Esophagus muscularis mucosa (tissue), 4 donors: Measurements from ENCODE around the gene MTNR1A.

Experiments
- EP300 ChIP-seq: sonication (generic); formaldehyde crosslinking; IDR thresholded peaks from one replicate; pipeline ENCODE4 v1.6.1; 2017; ENCODE audit warnings: antibody characterized with exemption
- POLR2A ChIP-seq: fragments of 450-650 bp; IDR thresholded peaks from one replicate; pipeline ENCODE4 v1.6.1; 2017; ENCODE audit warnings: antibody characterized with exemption, moderate library complexity, mild to moderate bottlenecking, low read depth
- POLR2AphosphoS5 ChIP-seq, 2 donors: sonication (generic); formaldehyde crosslinking; IDR thresholded peaks; one replicate each; pipeline ENCODE4 v1.6.1; 2017; ENCODE audit warnings: antibody characterized with exemption in 2 of 2
- TF ChIP-seq, protein P1 (sequence below), 3 experiments: fragments of 200-600 bp in 2 of 3; fragments of 450-650 bp in 1 of 3; sonication (generic) in 2 of 3; IDR thresholded peaks; one replicate each; pipeline ENCODE4 v1.5.1; 2017 to 2019; ENCODE audit warnings: antibody characterized with exemption in 3 of 3, mild to moderate bottlenecking in 2 of 3, moderate library complexity in 1 of 3

DNA sequence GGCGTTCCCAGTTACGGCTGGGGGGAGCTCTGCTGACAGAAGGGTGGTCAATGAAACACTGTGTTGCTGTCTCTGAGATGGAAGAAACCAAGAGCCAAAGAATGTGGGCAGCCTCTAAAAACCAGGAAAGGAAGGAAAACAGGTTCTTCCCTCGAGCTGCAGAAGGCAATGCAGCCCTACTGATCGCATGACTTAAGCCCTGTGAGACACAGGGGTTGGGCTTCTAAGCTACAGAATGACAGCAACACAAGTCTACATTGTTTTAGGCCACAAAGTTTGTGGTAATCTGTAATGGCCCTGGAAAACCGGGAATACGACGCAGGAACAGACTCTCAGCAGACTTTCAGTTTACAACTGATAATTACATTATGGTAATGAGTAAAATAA lies 38.2 kb upstream of the MTNR1A start:
- TF ChIP-seq, protein P1, sequence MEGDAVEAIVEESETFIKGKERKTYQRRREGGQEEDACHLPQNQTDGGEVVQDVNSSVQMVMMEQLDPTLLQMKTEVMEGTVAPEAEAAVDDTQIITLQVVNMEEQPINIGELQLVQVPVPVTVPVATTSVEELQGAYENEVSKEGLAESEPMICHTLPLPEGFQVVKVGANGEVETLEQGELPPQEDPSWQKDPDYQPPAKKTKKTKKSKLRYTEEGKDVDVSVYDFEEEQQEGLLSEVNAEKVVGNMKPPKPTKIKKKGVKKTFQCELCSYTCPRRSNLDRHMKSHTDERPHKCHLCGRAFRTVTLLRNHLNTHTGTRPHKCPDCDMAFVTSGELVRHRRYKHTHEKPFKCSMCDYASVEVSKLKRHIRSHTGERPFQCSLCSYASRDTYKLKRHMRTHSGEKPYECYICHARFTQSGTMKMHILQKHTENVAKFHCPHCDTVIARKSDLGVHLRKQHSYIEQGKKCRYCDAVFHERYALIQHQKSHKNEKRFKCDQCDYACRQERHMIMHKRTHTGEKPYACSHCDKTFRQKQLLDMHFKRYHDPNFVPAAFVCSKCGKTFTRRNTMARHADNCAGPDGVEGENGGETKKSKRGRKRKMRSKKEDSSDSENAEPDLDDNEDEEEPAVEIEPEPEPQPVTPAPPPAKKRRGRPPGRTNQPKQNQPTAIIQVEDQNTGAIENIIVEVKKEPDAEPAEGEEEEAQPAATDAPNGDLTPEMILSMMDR (IDR thresholded peaks at IDR 0.05) = no peak
- TF ChIP-seq POLR2AphosphoS5 (IDR thresholded peaks at IDR 0.05) = no peak
- TF ChIP-seq POLR2A = no peak
- TF ChIP-seq EP300 = no peak
